Hippocampal formation (tissue), 2 donors: Measurements from ENCODE around the gene FCN2.

Source experiments
- DNase-seq, 2 donors: peaks; one replicate each; lab custom pipeline; 2025; lab: John Stamatoyannopoulos, UW

Gene FCN2

GRCh38 chr9:134887686-134888602, 7.3 kb downstream of the FCN2 start:
- DNase-seq: no peak

- no peak for DNase-seq
Observed at GRCh38 chr9:134888603-134889190, 8.1 kb downstream of the FCN2 start.

- no peak for DNase-seq
Observed at GRCh38 chr9:134889386-134890154, 9.0 kb downstream of the FCN2 start.

- DNase-seq: no peak
Observed at GRCh38 chr9:134890155-134890495, 9.5 kb downstream of the FCN2 start.

GRCh38 chr9:134891053-134891452, 10.4 kb downstream of the FCN2 start:
- no peak for DNase-seq

GRCh38 chr9:134891713-134892112, 11.1 kb downstream of the FCN2 start:
- DNase-seq: no peak

GRCh38 chr9:134892221-134892620, 11.6 kb downstream of the FCN2 start:
- DNase-seq: no peak

GRCh38 chr9:134892820-134893420, 12.3 kb downstream of the FCN2 start:
- DNase-seq: no peak

GRCh38 chr9:134894136-134894860, 13.7 kb downstream of the FCN2 start:
- DNase-seq: no peak

GRCh38 chr9:134895097-134895496, 14.5 kb downstream of the FCN2 start:
- DNase-seq: no peak

- no peak for DNase-seq
Observed at GRCh38 chr9:134895567-134895907, 14.9 kb downstream of the FCN2 start.

GRCh38 chr9:134895908-134896833, 15.6 kb downstream of the FCN2 start:
- DNase-seq: no peak

GRCh38 chr9:134896834-134897583, 16.4 kb downstream of the FCN2 start:
- DNase-seq: no peak

GRCh38 chr9:134897584-134898170, 17.1 kb downstream of the FCN2 start:
- no peak for DNase-seq

GRCh38 chr9:134898319-134898718, 17.7 kb downstream of the FCN2 start:
- DNase-seq: no peak

- DNase-seq: no peak
Observed at GRCh38 chr9:134899168-134899567, 18.6 kb downstream of the FCN2 start.

- DNase-seq: no peak
Observed at GRCh38 chr9:134899818-134900217, 19.2 kb downstream of the FCN2 start.

GRCh38 chr9:134902936-134903335, 22.3 kb downstream of the FCN2 start:
- no peak for DNase-seq

- no peak for DNase-seq
Observed at GRCh38 chr9:134908524-134909309, 28.1 kb downstream of the FCN2 start.
